Ishikawa (cell line): ENCODE results near the gene S100A12.

Experiments
- CEBPB ChIP-seq: IDR thresholded peaks from 2 replicates; pipeline ENCODE4 v1.6.1; 2012
- CREB1 ChIP-seq: IDR thresholded peaks from 2 replicates; pipeline ENCODE4 v1.6.1; 2012; ENCODE audit warnings: low read depth
- EGR1 ChIP-seq: IDR thresholded peaks from 2 replicates; pipeline ENCODE4 v1.6.1; 2012
- EP300 ChIP-seq: IDR thresholded peaks from 2 replicates; pipeline ENCODE4 v1.6.1; 2012; ENCODE audit warnings: borderline replicate concordance
- FOXM1 ChIP-seq: IDR thresholded peaks from 2 replicates; pipeline ENCODE4 v1.6.1; 2012; ENCODE audit warnings: low read depth, borderline replicate concordance
- NFIC ChIP-seq: IDR thresholded peaks from 2 replicates; pipeline ENCODE4 v1.6.1; 2012
- RAD21 ChIP-seq: IDR thresholded peaks from 2 replicates; pipeline ENCODE4 v1.6.1; 2012; ENCODE audit warnings: low read depth
- TAF1 ChIP-seq: IDR thresholded peaks from 2 replicates; pipeline ENCODE4 v1.6.1; 2012; ENCODE audit warnings: low read depth, mild to moderate bottlenecking
- TCF12 ChIP-seq: IDR thresholded peaks from 2 replicates; pipeline ENCODE4 v1.6.1; 2012; ENCODE audit warnings: low read depth
- TEAD4 ChIP-seq: IDR thresholded peaks from 2 replicates; pipeline ENCODE4 v1.6.1; 2012
- YY1 ChIP-seq: IDR thresholded peaks from 2 replicates; pipeline ENCODE4 v1.6.1; 2012; ENCODE audit warnings: low read depth
- ZBTB7A ChIP-seq: IDR thresholded peaks from 2 replicates; pipeline ENCODE4 v1.6.1; 2012; ENCODE audit warnings: low read depth
- TF ChIP-seq, protein P1 (sequence below): IDR thresholded peaks from 2 replicates; pipeline ENCODE4 v1.6.1; 2012
- TF ChIP-seq, protein P2 (sequence below): IDR thresholded peaks from 2 replicates; pipeline ENCODE4 v1.6.1; 2012; ENCODE audit warnings: low read depth, mild to moderate bottlenecking
- TF ChIP-seq, protein P3 (sequence below): IDR thresholded peaks from 2 replicates; pipeline ENCODE4 v1.6.1; 2012

S100A12 gene

DNA sequence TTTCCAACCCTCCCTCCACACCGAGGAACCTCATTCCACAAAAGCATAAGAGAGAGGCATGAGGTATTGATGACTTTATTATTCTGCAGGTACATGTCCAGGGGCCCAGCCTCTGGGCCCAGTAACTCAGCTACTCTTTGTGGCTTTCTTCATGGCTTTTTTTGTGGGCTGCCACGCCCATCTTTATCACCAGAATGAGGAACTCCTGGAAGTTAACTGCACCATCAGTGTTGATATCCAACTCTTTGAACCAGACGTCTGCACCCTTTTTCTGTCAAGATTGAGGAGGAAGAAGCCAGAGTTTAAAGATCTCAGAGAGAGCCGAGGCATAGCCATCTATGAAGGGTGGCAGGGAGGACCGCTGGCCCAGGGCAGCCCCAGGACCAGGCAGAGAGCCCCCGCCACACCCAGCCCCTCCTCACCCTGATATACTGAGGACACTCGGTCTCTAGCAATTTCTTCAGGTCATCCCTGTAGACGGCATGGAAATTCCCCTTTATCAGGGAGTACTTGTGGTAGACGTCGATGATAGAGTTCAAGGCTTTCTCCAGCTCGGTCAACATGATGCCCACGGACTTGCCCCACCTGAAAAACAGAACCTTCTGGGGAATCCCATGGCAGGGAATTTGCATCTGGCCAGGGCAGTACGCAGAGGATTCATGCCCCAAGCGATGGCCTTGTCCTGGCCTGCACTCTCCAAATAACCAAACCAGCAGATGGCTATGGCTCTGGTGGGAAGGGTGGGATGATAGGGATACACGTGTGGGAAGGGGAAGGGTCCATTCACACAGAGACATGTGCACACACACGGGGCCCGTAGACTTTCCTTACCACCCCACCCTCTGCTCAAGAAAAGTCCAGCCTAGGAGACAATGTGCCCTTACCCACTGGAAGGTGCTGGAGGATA is 14.8 kb upstream of the S100A12 start:
- TF ChIP-seq FOXM1 (no peak), TAF1 (no peak), RAD21 (no peak), EGR1 (no peak), TEAD4 (no peak), ZBTB7A (no peak), EP300 (no peak), YY1 (no peak), NFIC (no peak), CEBPB (no peak)
- TF ChIP-seq, protein P1, sequence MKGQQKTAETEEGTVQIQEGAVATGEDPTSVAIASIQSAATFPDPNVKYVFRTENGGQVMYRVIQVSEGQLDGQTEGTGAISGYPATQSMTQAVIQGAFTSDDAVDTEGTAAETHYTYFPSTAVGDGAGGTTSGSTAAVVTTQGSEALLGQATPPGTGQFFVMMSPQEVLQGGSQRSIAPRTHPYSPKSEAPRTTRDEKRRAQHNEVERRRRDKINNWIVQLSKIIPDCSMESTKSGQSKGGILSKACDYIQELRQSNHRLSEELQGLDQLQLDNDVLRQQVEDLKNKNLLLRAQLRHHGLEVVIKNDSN, result no peak
- TF ChIP-seq, protein P2, sequence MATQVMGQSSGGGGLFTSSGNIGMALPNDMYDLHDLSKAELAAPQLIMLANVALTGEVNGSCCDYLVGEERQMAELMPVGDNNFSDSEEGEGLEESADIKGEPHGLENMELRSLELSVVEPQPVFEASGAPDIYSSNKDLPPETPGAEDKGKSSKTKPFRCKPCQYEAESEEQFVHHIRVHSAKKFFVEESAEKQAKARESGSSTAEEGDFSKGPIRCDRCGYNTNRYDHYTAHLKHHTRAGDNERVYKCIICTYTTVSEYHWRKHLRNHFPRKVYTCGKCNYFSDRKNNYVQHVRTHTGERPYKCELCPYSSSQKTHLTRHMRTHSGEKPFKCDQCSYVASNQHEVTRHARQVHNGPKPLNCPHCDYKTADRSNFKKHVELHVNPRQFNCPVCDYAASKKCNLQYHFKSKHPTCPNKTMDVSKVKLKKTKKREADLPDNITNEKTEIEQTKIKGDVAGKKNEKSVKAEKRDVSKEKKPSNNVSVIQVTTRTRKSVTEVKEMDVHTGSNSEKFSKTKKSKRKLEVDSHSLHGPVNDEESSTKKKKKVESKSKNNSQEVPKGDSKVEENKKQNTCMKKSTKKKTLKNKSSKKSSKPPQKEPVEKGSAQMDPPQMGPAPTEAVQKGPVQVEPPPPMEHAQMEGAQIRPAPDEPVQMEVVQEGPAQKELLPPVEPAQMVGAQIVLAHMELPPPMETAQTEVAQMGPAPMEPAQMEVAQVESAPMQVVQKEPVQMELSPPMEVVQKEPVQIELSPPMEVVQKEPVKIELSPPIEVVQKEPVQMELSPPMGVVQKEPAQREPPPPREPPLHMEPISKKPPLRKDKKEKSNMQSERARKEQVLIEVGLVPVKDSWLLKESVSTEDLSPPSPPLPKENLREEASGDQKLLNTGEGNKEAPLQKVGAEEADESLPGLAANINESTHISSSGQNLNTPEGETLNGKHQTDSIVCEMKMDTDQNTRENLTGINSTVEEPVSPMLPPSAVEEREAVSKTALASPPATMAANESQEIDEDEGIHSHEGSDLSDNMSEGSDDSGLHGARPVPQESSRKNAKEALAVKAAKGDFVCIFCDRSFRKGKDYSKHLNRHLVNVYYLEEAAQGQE, result no peak
- TF ChIP-seq, protein P3, sequence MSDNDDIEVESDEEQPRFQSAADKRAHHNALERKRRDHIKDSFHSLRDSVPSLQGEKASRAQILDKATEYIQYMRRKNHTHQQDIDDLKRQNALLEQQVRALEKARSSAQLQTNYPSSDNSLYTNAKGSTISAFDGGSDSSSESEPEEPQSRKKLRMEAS, result no peak

DNA sequence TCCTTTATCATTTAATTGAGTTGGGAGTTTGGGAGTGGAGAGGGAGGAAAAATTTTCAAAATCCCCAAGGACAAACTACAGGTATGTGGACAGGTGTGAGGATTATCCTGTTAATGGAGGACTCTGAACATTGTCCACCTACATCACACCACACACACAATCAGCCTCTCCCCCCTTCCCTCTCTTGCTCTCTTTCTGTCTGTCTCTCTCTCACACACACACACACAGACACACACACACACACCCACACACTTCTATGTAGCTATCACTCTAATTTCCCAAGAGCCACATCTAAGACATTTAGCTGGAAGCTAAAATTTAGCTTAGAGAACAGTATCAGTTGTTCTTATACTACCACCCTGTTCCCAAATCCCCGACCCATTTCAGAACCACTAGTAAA is 14.0 kb upstream of the S100A12 start:
- TF ChIP-seq EGR1, result no peak

DNA sequence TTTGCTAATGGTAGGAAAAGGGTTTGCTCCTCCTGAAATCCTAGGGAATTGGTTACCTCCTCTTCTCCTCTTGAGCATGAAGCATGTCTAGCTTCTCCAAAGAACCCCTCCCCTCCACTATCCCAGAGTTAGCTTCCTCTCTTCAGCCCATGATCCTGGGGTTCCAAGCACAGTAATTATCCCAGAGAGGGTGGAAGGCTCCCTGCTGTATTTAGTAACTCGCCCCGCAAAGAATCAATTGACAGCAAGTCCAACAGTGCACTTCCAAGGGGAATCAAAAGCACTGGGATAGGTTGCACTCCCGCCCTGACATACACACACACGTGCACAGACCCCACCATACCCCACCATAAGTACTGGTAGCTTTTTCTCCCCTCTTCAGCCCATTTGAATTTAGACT is 12.4 kb upstream of the S100A12 start:
- no peak for TF ChIP-seq CREB1
- no peak for TF ChIP-seq ZBTB7A
- no peak for TF ChIP-seq TCF12
- TF ChIP-seq NFIC, result no peak
- no peak for TF ChIP-seq TEAD4
- no peak for TF ChIP-seq EGR1
- TF ChIP-seq FOXM1, result no peak
- TF ChIP-seq TAF1, result no peak
- no peak for TF ChIP-seq CEBPB
- TF ChIP-seq RAD21, result no peak
- TF ChIP-seq, protein P2, result no peak
- TF ChIP-seq EP300, result no peak
- TF ChIP-seq YY1, result no peak
- TF ChIP-seq, protein P1, result no peak
- TF ChIP-seq, protein P3, result no peak

DNA sequence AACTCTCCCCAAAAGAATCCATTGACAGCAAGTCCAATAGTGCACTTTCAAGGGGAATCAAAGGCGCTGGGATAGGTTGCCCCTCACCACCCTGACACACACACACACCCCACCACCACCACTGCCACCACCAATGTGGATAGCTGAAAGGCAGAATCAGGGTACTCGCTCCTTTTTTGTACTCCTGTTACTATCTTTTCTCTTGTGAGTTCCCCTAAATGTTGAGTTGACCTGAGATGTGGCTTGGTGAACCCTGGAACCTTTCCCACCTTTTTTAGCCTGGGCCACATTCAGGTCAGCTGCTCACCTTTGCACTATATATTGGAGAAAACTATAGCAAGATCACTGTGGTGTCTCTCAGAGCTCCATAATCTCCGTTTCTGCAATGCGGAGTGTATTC is 11.6 kb upstream of the S100A12 start:
- no peak for TF ChIP-seq TAF1
- no peak for TF ChIP-seq NFIC
- no peak for TF ChIP-seq EP300
- TF ChIP-seq, protein P1, result no peak
- no peak for TF ChIP-seq CEBPB
- TF ChIP-seq CREB1, result no peak

DNA sequence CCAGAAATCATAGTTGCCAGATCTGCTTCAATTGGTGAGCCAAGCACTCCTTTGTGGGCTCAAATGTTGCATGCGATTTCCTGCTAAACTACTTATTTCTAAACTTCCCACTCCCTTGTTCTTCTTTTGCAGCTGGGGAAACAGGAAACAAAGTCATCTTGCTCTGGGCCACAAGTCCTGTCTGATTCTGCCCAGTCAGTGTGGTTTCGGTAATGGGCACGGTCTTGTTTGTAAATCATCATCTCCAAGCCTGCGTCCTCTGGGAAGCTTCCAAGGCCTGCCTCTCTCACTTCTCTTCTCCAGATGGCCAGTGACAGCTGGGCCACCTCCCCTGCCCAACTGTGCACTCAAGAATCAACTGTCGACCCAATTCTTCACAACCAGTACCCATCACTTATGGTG is 11.1 kb upstream of the S100A12 start:
- no peak for TF ChIP-seq FOXM1
- TF ChIP-seq, protein P2, result no peak
- TF ChIP-seq CREB1, result no peak
- TF ChIP-seq YY1, result no peak
- no peak for TF ChIP-seq TEAD4
